GM19324 (cell line): ENCODE measurements around the gene THSD7A.

ENCODE experiments used
- ATAC-seq: cut with Tn5 transposase; IDR thresholded peaks from one replicate; pipeline ENCODE4 v1.9.1; 2021; ENCODE audit warnings: mild to moderate bottlenecking, moderate library complexity; ENCODE audit not compliant: unreplicated experiment, low FRiP score

THSD7A gene

GRCh38 chr7:11355399-11356005, 476.5 kb downstream of the THSD7A start:
- no peak for ATAC-seq

GRCh38 chr7:11346302-11346701, 485.7 kb downstream of the THSD7A start:
- no peak for ATAC-seq

GRCh38 chr7:11345621-11346020, 486.4 kb downstream of the THSD7A start:
- ATAC-seq = no peak

- ATAC-seq = no peak
Measured at GRCh38 chr7:11343818-11344413, 488.1 kb downstream of the THSD7A start.

GRCh38 chr7:11343136-11343535, 488.9 kb downstream of the THSD7A start:
- no peak for ATAC-seq

GRCh38 chr7:11341285-11341944, 490.6 kb downstream of the THSD7A start:
- no peak for ATAC-seq

- no peak for ATAC-seq
Measured at GRCh38 chr7:11336432-11336831, 495.6 kb downstream of the THSD7A start.

GRCh38 chr7:11335947-11336346, 496.1 kb downstream of the THSD7A start:
- ATAC-seq = no peak

GRCh38 chr7:11332865-11333228, 499.2 kb downstream of the THSD7A start:
- no peak for ATAC-seq

- peak; percentile 64 for ATAC-seq
Measured at GRCh38 chr7:11332186-11332864, 499.7 kb downstream of the THSD7A start.

GRCh38 chr7:11331128-11332102, 500.6 kb downstream of the THSD7A start:
- ATAC-seq = no peak

- ATAC-seq = no peak
Measured at GRCh38 chr7:11330717-11331116, 501.3 kb downstream of the THSD7A start.

GRCh38 chr7:11330208-11330607, 501.8 kb downstream of the THSD7A start:
- ATAC-seq = no peak

GRCh38 chr7:11329626-11330025, 502.4 kb downstream of the THSD7A start:
- ATAC-seq = no peak

- no peak for ATAC-seq
Measured at GRCh38 chr7:11328309-11328708, 503.7 kb downstream of the THSD7A start.

GRCh38 chr7:11327633-11328032, 504.4 kb downstream of the THSD7A start:
- no peak for ATAC-seq
